Gastrocnemius medialis (tissue), 4 donors: ENCODE data around the gene ADRA2C. TPM values are rescaled to one million over a fixed set of nuclear protein-coding genes. Genes with fewer than 3 reads are reported as not detected.

Source experiments
- ATAC-seq, 2 donors: fragments of 150-250 bp; one replicate each; pipeline ENCODE4 v1.9.1; 2016
- DNase-seq, 2 donors: peaks; one replicate each; pipeline ENCODE4 v3.0.0-alpha.2; 2019
- H3K27ac ChIP-seq, 4 donors: fragments of 200-600 bp; sonication (generic); 1 replicate in 1 of 4; 2 replicates in 3 of 4; pipeline ENCODE4 v1.5.1; 2016 to 2018; ENCODE audit warnings: mild to moderate bottlenecking in 2 of 4, moderate library complexity in 1 of 4
- H3K27me3 ChIP-seq, 3 donors: fragments of 200-600 bp; sonication (generic) in 2 of 3; 1 replicate in 1 of 3; 2 replicates in 2 of 3; pipeline versions ENCODE4 v1.5.1 to v1.6.0; 2016 to 2019; ENCODE audit warnings: mild to moderate bottlenecking in 1 of 3, moderate library complexity in 1 of 3
- H3K36me3 ChIP-seq, 2 donors: fragments of 200-600 bp; sonication (generic) in 1 of 2; one replicate each; pipeline ENCODE4 v1.5.1; 2017 to 2018
- H3K4me1 ChIP-seq, 2 donors: fragments of 200-600 bp; sonication (generic) in 1 of 2; one replicate each; pipeline ENCODE4 v1.5.1; 2016 to 2017; ENCODE audit warnings: mild to moderate bottlenecking in 2 of 2
- H3K4me3 ChIP-seq, 4 donors: fragments of 200-600 bp; sonication (generic) in 3 of 4; 1 replicate in 1 of 4; 2 replicates in 3 of 4; pipeline ENCODE4 v1.5.1; 2016 to 2019; ENCODE audit warnings: mild to moderate bottlenecking in 2 of 4
- H3K9me3 ChIP-seq, 3 donors: fragments of 200-600 bp; sonication (generic) in 2 of 3; 1 replicate in 1 of 3; 2 replicates in 2 of 3; pipeline ENCODE4 v1.5.1; 2016 to 2019
- POLR2A ChIP-seq, 2 donors: fragments of 450-650 bp; IDR thresholded peaks; one replicate each; pipeline ENCODE4 v1.6.1; 2017; ENCODE audit warnings: antibody characterized with exemption in 2 of 2, mild to moderate bottlenecking in 2 of 2, moderate library complexity in 2 of 2
- in situ Hi-C, 4 donors: fragments of 200-750 bp; cut with MboI; loops; one replicate each; pipeline versions ENCODE4 v1.15.0 to v1.8.0; 2017; ENCODE audit warnings: low sequenced_read_pairs in 4 of 4
- intact Hi-C: fragments of 100-400 bp; cut with DNase I; formaldehyde crosslinking; loops from one replicate; pipeline ENCODE4 v1.15.1; 2023; ENCODE audit warnings: low total_unique reads
- total RNA-seq, 4 donors: library from RNA; depleted of rRNA; stranded (reverse); fragments of >200 nt; gene quantifications; one replicate each; pipeline versions ENCODE4 v1.1.0 to v1.2.3, GENCODE V29; 2016
- TF ChIP-seq, protein P1 (sequence below), 5 experiments: fragments of 450-650 bp in 3 of 5; fragments of 200-600 bp in 2 of 5; sonication (generic) in 2 of 5; IDR thresholded peaks in 4 of 5; conservative IDR thresholded peaks in 1 of 5; 1 replicate in 4 of 5; 2 replicates in 1 of 5; pipeline ENCODE4 v1.5.1; 2016 to 2019; ENCODE audit warnings: antibody characterized with exemption in 5 of 5, mild to moderate bottlenecking in 3 of 5, moderate library complexity in 3 of 5

ADRA2C gene
- total RNA-seq, 4 donors from 2014 or later = 2.5 to 7.9 (median 4.8) TPM

DNA sequence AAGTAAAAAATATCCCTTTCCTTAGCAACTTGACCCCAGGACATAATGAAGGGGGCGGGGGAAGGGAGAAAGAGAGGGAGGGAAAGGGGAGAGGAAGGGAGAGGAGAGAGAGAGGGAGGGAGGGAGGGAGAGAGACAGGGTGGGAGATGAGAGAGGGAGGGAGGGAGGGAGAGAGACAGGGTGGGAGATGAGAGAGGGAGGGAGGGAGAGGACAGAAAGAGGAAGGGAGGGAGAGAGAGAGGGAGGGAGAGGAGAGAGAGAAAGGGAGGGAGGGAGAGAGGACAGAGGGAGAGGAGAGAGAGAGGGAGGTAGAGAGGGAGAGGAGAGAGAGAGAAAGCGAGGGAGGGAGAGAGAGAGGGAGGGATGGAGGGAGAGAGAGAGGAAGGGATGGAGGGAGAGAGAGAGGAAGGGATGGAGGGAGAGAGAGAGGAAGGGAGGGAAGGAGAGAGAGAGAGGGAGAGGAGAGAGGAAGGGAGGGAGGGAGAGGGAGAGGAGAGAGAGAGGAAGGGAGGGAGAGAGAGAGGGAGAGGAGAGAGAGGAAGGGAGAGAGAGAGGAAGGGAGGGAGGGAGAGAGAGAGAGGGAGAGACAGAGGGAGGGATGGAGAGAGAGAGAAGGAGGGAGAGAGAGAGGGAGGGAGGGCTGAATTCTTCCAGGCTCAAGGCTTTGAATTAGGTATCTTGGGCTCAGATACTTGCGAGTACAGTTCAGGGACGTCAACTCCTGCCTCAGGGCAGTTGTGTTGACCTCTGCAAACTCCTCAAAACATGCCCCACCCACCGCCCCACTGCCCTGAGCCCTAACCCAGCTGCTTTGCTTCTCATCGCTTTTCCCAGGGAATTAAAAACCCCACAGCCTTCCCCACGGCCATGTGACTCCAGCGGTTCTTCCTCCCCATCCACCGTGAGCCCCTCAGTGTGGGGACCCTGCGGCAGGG is 40.0 kb upstream of the ADRA2C start:
- H3K27me3 ChIP-seq = peaks cover 46 to 58% (median 57%) of the 10 kb centered on the region in 3 donors
- DNase-seq (no peak), ATAC-seq (no peak)
- H3K4me1 ChIP-seq = no peaks in the 10 kb centered on the region
- in situ Hi-C loops (no loop called here), intact Hi-C loops (no loop called here)
- TF ChIP-seq POLR2A (IDR thresholded peaks at IDR 0.05) = no peak
- TF ChIP-seq, protein P1, sequence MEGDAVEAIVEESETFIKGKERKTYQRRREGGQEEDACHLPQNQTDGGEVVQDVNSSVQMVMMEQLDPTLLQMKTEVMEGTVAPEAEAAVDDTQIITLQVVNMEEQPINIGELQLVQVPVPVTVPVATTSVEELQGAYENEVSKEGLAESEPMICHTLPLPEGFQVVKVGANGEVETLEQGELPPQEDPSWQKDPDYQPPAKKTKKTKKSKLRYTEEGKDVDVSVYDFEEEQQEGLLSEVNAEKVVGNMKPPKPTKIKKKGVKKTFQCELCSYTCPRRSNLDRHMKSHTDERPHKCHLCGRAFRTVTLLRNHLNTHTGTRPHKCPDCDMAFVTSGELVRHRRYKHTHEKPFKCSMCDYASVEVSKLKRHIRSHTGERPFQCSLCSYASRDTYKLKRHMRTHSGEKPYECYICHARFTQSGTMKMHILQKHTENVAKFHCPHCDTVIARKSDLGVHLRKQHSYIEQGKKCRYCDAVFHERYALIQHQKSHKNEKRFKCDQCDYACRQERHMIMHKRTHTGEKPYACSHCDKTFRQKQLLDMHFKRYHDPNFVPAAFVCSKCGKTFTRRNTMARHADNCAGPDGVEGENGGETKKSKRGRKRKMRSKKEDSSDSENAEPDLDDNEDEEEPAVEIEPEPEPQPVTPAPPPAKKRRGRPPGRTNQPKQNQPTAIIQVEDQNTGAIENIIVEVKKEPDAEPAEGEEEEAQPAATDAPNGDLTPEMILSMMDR (IDR thresholded peaks at IDR 0.05 in 4 of 5, conservative IDR thresholded peaks at IDR 0.05 in 1 of 5) = no peak
- no peak overlapping the region for H3K27ac ChIP-seq
- H3K4me3 ChIP-seq = no peak overlapping the region
- no peaks in the 10 kb centered on the region for H3K9me3 ChIP-seq
- H3K36me3 ChIP-seq = no peaks in the 10 kb centered on the region

DNA sequence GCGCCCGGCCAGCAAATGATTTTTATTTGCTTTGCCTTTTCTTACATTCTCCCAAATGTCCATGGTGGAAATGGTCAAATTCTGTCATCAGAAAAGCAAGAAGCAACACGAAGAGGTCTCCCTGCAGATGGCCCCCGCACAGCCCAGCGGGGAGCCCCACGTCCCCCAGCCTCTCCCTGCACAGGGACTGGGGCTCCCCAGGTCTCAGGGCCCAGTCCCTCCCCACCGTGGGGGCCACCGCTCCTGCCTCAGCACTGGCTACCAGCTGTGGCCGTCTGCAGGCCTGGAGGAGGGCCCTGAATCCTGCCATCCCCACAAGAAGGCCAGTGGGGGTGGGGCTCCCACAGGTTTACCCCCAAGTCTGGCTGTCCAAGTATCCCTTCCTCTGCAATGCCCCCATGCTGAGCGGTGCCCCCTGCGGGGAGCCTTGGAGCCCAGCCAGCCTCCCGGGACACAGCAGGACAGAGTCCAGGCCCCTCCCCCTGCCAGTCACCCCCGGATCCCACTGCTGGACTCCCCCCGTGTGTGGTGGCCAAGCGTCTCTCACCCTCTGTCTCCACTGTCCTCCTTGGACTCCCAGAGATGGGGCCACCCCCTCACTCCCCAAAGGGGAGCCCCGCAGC is 38.2 kb upstream of the ADRA2C start:
- in situ Hi-C loops = no loop called here
- ATAC-seq = no peak

DNA sequence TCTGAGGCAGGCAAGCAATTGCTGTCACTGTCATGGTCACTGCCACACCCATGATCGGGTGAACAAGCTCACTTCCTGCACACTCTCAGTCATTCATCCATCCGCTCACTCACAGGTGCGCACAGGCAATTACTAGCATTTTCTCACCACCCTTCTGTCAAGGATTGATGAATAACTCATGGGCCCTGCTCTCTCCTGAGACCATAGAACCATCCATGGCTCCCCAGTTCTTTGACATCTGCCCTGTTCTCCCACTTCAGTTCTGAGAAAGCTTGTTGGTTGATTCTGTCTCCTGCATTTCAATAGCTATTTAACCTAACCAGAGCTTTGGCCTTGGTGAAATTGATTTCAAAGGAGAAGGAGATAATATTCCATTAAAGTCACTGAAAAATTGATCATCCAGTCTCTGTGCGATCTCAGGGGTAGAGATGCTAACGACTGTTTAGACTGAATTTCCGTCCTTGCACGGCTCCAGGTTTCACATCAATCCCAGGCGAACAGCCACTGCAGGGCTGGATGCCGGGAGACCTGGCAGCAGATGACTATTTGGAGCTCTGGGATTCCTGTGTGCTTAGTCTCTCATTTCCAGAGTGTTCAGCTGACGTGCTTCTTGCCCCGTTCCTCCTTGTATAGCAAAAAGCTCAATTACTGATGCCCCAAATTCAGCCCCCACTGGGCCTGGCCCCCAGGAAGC is 36.9 kb upstream of the ADRA2C start:
- ATAC-seq = no peak
- in situ Hi-C loops = no loop called here
- H3K27me3 ChIP-seq = peaks cover 23 to 39% (median 33%) of the 10 kb centered on the region in 3 donors

More for the DNA sequence above, 38.2 kb upstream of the ADRA2C start:
- DNase-seq = no peak
- Histone ChIP-seq H3K36me3 (no peaks in the 10 kb centered on the region), H3K9me3 (no peaks in the 10 kb centered on the region), H3K27me3 (peaks cover 37 to 47% (median 44%) of the 10 kb centered on the region in 3 donors), H3K4me1 (no peaks in the 10 kb centered on the region), H3K27ac (no peak overlapping the region), H3K4me3 (no peak overlapping the region)
- intact Hi-C loops = no loop called here
- no peak for TF ChIP-seq POLR2A (IDR thresholded peaks at IDR 0.05)
- TF ChIP-seq, protein P1 (IDR thresholded peaks at IDR 0.05 in 4 of 5, conservative IDR thresholded peaks at IDR 0.05 in 1 of 5) = no peak

DNA sequence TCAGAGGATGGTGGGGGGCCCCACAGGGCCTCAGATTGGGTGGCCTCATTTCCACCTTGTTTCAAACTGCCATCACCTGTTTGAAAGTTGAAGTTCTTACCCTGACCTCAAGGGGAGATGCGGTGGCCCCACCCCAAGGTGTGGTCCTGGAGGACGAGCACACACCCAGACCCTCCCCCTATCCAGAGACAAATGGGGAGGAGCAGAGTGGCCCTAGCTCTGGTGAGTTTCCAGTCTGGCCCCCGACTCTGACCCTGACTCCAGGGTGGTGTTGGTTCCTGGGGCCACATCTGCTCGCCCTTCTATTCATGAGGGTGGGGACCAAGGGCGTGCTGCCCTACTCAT is 36.3 kb upstream of the ADRA2C start:
- Histone ChIP-seq H3K36me3 (no peaks in the 10 kb centered on the region), H3K27me3 (peaks cover 19 to 34% (median 28%) of the 10 kb centered on the region in 3 donors), H3K4me1 (no peaks in the 10 kb centered on the region), H3K4me3 (no peak overlapping the region), H3K27ac (no peak overlapping the region), H3K9me3 (no peaks in the 10 kb centered on the region)
- ATAC-seq (no peak), DNase-seq (no peak)
- intact Hi-C loops = no loop called here
- TF ChIP-seq POLR2A (IDR thresholded peaks at IDR 0.05) = no peak
- TF ChIP-seq, protein P1 (IDR thresholded peaks at IDR 0.05 in 4 of 5, conservative IDR thresholded peaks at IDR 0.05 in 1 of 5) = no peak
- in situ Hi-C loops = no loop called here

More for the DNA sequence above, 36.9 kb upstream of the ADRA2C start:
- no peaks in the 10 kb centered on the region for H3K36me3 ChIP-seq
- no peak for DNase-seq
- no peak overlapping the region for H3K4me3 ChIP-seq
- no peaks in the 10 kb centered on the region for H3K9me3 ChIP-seq
- H3K4me1 ChIP-seq = no peaks in the 10 kb centered on the region
- intact Hi-C loops = no loop called here
- TF ChIP-seq POLR2A (IDR thresholded peaks at IDR 0.05) = no peak
- TF ChIP-seq, protein P1 (IDR thresholded peaks at IDR 0.05 in 4 of 5, conservative IDR thresholded peaks at IDR 0.05 in 1 of 5) = no peak
- no peak overlapping the region for H3K27ac ChIP-seq
